ENCODE results near the gene PHACTR2. TPM values are rescaled to one million over a fixed set of nuclear protein-coding genes. Genes with fewer than 3 reads are reported as not detected.

PHACTR2 gene
- total RNA-seq (2021; ENCODE audit: unreplicated experiment) (27.6 TPM), Bru-seq, nascent RNA (percentile 64 among the genes with signal in this experiment), BruChase-seq, experiment 1, labeled RNA remaining after a 6-hour chase (percentile 63 among the genes with signal in this experiment), BruChase-seq, experiment 2, labeled RNA remaining after a 2-hour chase (percentile 57 among the genes with signal in this experiment)
- polyA plus RNA-seq (2012): 4.0 and 4.9 TPM in 2 replicates
- long read RNA-seq, full-length matches to known transcripts: 23 of 40 reads
- long read RNA-seq, partial matches to known transcripts: 12 of 40 reads
- long read RNA-seq, other reads (novel, unspliced or antisense): 5 of 40 reads

GRCh38 chr6:143677891-143678791 lies at the start of gene PHACTR2:
TSS of gene PHACTR2 (plus strand) at chr6:143677965. CDS start at chr6:143678164, 199 bp downstream.
- Histone ChIP-seq H3K4me3 (replicated peaks in 1 of 2; ENCODE audit: low read depth in 1 of 2, low read length in 2 of 2) (peak within 1 kb of the TSS; percentile 77 to 80), H3K4me1 (ENCODE audit: control insufficient read depth in 1 of 2, insufficient read depth in 2 of 2, low read length in 2 of 2) (peaks cover 46 to 53% of the 10 kb centered on the region in 2 experiments), H3K36me3 (ENCODE audit: control insufficient read depth in 1 of 2, insufficient read depth in 2 of 2, low read length in 2 of 2) (no peaks in the 10 kb centered on the region), H3K27ac (ENCODE audit: low read depth, low read length) (peak within 1 kb of the TSS; percentile 58), H3K79me2 (ENCODE audit: insufficient read depth, low read length) (peaks cover 45% of the 10 kb centered on the region), H2AFZ (ENCODE audit: low read depth, low read length, poor library complexity, severe bottlenecking) (peak within 1 kb of the TSS; percentile 10), H3K27me3 (ENCODE audit: insufficient read depth, low read length) (no peaks in the 10 kb centered on the region), H4K20me1 (ENCODE audit: insufficient read depth) (no peaks in the 10 kb centered on the region), H3K9me3 (ENCODE audit: control insufficient read depth in 1 of 2, insufficient read depth in 1 of 2, low read depth in 1 of 2, low read length in 2 of 2) (peaks cover 6 to 9% of the 10 kb centered on the region in 2 experiments; a peak in 2 of 4 replicates), H3K9me2 (ENCODE audit: insufficient read depth) (no peaks in the 10 kb centered on the region), H3K9ac (ENCODE audit: low read length) (peak within 1 kb of the TSS; percentile 79), H3K4me2 (ENCODE audit: low read length) (peak within 1 kb of the TSS; percentile 85)
- BruUV-seq (replicated peaks): no TSS peak
- CTCF ChIA-PET: interaction anchor here (0.6 kb wide), 1 partner anchor 262 kb away, joined by 3 read pairs; no protein-coding TSS in a partner anchor
- ATAC-seq (peak; percentile 80), DNase-seq (ENCODE audit: low read depth, low spot score) (peak; percentile 54)
- POLR2A ChIA-PET: no interaction called here
- RAD21 ChIA-PET (ENCODE audit: low non-redundant PET in 1 of 2, low total read pairs in 2 of 2, uncharacterized antibody in 2 of 2, unreplicated experiment in 2 of 2): interaction anchor here in 1 of 2 experiments (0.6 kb wide), 1 partner anchor 70 kb away, joined by 3 read pairs; no protein-coding TSS in a partner anchor
- intact Hi-C loops (cut with micrococcal nuclease): loop anchor here (5.0 kb wide), 1 partner anchor 164 kb away; the partner anchor contains the start of gene LTV1
- TF ChIP-seq POLR2A (IDR thresholded peaks at IDR 0.05; ENCODE audit: borderline replicate concordance, extremely low read depth, insufficient read depth, insufficient read length): peak; percentile 35
- peak; percentile 55 for TF ChIP-seq TCF7L2 (IDR thresholded peaks at IDR 0.05; ENCODE audit: borderline replicate concordance, extremely low read depth, insufficient read depth, insufficient read length)
- TF ChIP-seq SP1 (IDR thresholded peaks at IDR 0.05; ENCODE audit: low read depth): 0 out of 2 replicates have a peak, but pooled peaks have one; percentile 10
- TF ChIP-seq CTCF (IDR thresholded peaks at IDR 0.05 in 2 of 3, conservative IDR thresholded peaks at IDR 0.05 in 1 of 3; ENCODE audit: borderline replicate concordance in 1 of 3, insufficient read depth in 1 of 3, low read depth in 2 of 3, low read length in 2 of 3): no peak
- TF ChIP-seq EZH2 (IDR thresholded peaks at IDR 0.05): no peak
- TF ChIP-seq POLR2AphosphoS5 (IDR thresholded peaks at IDR 0.05; ENCODE audit: low read depth, low read length): peak; percentile 71
- peak; percentile 65 for TF ChIP-seq ZFX (IDR thresholded peaks at IDR 0.05)
- peak; percentile 28 for TF ChIP-seq YY1 (IDR thresholded peaks at IDR 0.05; ENCODE audit: extremely low read depth, insufficient replicate concordance, low read depth, low read length)
